ENCODE results near the gene RIGI.

Gene RIGI

DNA sequence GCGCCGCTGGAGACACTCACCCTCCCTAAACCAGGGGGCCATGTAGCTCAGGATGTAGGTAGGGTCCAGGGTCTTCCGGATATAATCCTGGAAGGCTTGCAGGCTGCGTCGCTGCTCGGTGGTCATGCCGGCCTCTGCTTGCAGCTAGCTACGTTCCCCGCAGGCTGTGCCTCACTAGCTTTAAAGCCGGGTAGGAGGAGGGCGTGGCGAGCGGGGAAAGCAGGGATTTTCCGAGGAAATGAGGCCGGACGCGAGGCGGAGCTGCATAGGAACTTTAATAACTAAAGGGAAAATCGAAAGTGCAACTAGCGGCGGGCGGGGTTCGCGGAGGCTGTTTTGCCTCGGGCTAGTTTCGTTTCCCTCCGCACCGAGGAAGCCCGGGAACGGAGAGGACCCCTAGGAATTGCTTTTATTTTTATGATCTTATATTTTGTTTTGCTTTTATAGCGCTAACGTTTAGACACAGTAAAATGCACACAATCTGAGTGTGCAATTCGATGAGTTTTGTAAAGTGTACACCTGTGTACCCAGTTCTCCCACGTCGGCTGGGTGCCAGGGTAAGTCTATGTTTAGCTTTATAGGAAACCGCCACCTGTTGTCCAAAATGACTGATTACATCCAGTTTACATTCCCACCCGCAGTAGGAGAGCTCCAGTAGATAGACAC lies at the start of gene RIGI:
RIGI (minus strand) TSS at position 156 of the 666 bp plus-strand sequence; CDS start at position 126, 30 bp downstream.
- H3K4me1 ChIP-seq (ENCODE audit: control insufficient read depth in 1 of 2, insufficient read depth in 2 of 2, low read length in 2 of 2), result peaks cover 0 to 8% of the 10 kb centered on the region in 2 donors

DNA sequence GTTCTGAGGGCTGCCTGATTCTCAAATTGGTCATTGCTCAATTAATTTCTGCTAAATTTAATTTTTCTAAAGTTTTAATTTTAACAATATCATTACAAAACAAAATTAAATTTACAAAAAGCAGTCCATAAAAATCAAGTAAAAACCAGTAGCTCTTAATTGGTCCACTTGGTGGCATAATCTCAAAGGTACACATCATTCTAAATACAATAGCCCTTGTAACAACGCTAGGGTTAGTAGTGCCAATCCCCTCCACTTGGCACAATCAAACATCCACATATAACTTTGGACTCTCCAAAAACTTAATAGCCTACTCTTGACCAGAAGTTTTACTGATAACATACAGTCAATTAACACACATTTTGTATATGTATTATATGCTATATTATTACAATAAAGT lies 48.9 kb upstream of the RIGI start:
- no peaks in the 10 kb centered on the region for H3K9me3 ChIP-seq (ENCODE audit: control insufficient read depth in 1 of 2, low read length in 2 of 2)
- peaks cover 7 to 22% of the 10 kb centered on the region in 2 donors for H3K4me1 ChIP-seq (ENCODE audit: control insufficient read depth in 1 of 2, insufficient read depth in 2 of 2, low read length in 2 of 2)
- H3K27me3 ChIP-seq (ENCODE audit: low read depth, low read length), result no peaks in the 10 kb centered on the region
- H3K4me3 ChIP-seq (ENCODE audit: low read depth in 1 of 2, low read length in 2 of 2), result no peak overlapping the region
- H3K36me3 ChIP-seq (ENCODE audit: control insufficient read depth in 1 of 2, insufficient read depth in 2 of 2, low read length in 2 of 2), result no peaks in the 10 kb centered on the region
- no peak overlapping the region for H3K27ac ChIP-seq (ENCODE audit: low read length)

More for the DNA sequence above, at the start of gene RIGI:
- H3K9me3 ChIP-seq (ENCODE audit: control insufficient read depth in 1 of 2, low read length in 2 of 2), result no peaks in the 10 kb centered on the region
- H3K27me3 ChIP-seq (ENCODE audit: low read depth, low read length), result no peaks in the 10 kb centered on the region
- H3K36me3 ChIP-seq (ENCODE audit: control insufficient read depth in 1 of 2, insufficient read depth in 2 of 2, low read length in 2 of 2), result no peaks in the 10 kb centered on the region
- peak within 1 kb of the TSS; percentile 92 for H3K27ac ChIP-seq (ENCODE audit: low read length)
- H3K4me3 ChIP-seq (ENCODE audit: low read depth in 1 of 2, low read length in 2 of 2), result peak within 1 kb of the TSS; percentile 73 to 95

DNA sequence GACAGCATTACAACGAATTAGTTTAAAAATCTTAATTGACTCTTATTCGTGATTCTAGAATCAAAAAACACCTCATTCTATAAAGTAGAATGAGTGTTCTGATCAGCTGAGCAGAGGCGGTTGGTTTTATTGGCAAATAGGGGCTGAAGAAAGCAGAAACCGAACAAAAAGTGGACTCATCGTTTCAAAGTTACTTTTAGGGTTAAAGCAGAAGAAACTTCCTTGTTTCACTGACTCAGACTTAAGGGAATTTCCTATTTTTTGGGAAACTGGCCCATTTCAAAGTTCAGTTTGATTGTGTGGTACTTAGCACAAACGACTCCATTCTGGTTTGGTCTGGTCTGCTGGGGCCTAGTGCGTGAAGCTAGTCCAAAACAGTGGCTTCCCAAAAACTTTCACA lies 47.8 kb upstream of the RIGI start:
- H3K4me1 ChIP-seq (ENCODE audit: control insufficient read depth in 1 of 2, insufficient read depth in 2 of 2, low read length in 2 of 2), result peaks cover 7 to 22% of the 10 kb centered on the region in 2 donors
- peak overlapping the region; percentile 97 to 99 for H3K4me3 ChIP-seq (ENCODE audit: low read depth in 1 of 2, low read length in 2 of 2)
- H3K9me3 ChIP-seq (ENCODE audit: control insufficient read depth in 1 of 2, low read length in 2 of 2), result no peaks in the 10 kb centered on the region
- H3K27me3 ChIP-seq (ENCODE audit: low read depth, low read length), result no peaks in the 10 kb centered on the region
- peak overlapping the region; percentile 91 for H3K27ac ChIP-seq (ENCODE audit: low read length)
- no peaks in the 10 kb centered on the region for H3K36me3 ChIP-seq (ENCODE audit: control insufficient read depth in 1 of 2, insufficient read depth in 2 of 2, low read length in 2 of 2)

DNA sequence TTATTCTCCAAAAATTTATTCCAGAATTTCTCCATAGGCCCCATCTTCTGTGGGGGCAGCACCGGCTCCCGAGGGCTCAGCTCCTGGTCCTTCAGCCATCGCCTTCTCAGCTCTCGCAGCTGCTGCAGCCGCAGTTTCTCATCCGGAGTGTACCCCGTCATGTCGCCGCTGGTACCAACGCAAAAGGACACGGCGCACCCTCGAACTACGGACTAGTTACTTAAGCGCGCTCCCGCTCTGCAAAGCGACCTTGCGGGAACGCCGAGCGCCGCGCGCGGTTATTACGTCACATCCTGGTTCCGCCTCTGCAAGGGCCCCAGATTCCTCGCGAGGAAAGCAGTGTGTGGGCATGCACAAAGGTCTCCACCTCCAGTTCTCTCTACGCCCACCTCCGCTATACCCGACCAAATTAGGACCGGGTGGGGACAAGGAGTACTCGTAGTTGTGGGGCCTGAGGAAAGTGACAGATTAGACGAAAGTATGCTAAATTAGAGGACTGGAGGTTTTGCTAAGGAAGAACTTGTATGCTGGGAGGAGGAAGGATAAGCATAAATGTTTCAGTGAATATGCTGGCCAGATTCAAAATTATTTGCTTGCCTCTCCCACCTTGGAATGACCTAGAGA lies 47.0 kb upstream of the RIGI start, which contains the start of gene NDUFB6:
NDUFB6 (minus strand) TSS at position 260 of the 624 bp plus-strand sequence; CDS start at position 161, 99 bp downstream.
- Histone ChIP-seq H3K36me3 (ENCODE audit: control insufficient read depth in 1 of 2, insufficient read depth in 2 of 2, low read length in 2 of 2) (peaks cover 0 to 3% of the 10 kb centered on the region in 2 donors), H3K4me1 (ENCODE audit: control insufficient read depth in 1 of 2, insufficient read depth in 2 of 2, low read length in 2 of 2) (peaks cover 7 to 22% of the 10 kb centered on the region in 2 donors), H3K4me3 (ENCODE audit: low read depth in 1 of 2, low read length in 2 of 2) (peak within 1 kb of the TSS; percentile 97 to 99), H3K27me3 (ENCODE audit: low read depth, low read length) (no peaks in the 10 kb centered on the region), H3K9me3 (ENCODE audit: control insufficient read depth in 1 of 2, low read length in 2 of 2) (no peaks in the 10 kb centered on the region), H3K27ac (ENCODE audit: low read length) (peak within 1 kb of the TSS; percentile 91)

DNA sequence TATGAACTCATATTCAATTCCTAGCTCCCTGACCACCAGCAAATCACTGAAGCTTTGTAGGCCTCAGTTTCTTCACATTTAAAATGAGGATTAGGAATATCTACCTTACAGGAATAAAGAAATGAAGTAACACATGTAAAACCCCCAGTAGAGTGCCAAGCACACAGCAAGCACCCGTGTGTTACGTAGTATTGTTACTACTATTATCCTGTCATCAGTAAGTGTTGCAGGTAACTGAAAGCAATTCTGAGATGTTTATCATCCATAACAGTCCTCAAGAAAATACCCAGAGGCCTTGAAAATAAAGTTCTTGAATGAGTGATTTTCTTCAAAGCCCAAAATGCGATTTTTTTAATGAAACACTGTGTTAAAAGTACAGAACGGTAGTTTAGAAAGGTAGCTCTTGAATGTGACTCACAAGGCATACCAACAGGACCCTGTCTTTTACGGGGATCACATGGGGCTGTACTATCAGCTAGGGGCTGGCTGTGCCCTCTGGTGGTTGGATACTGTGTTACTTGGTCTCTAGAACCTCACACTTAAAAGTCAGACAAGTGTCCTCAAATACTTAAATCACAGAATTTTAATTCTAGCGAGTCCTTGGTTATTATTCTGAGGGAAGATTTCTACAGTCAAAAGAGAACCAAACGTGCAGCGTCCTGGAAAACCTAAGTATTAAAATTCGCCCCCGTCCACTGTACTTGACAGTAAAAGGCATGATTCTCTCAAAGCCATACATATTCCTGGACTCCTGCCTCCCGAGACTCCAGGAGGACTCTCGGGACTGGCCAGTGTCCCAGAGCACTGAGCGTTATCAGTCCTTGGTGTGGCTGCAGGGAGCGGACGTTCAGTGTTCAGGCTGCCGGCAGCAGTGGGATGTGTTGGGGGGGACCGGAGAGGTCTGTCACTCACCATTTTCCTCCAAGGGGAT lies 46.2 kb upstream of the RIGI start:
- Histone ChIP-seq H3K4me3 (ENCODE audit: low read depth in 1 of 2, low read length in 2 of 2) (peak overlapping the region; percentile 97 to 99), H3K4me1 (ENCODE audit: control insufficient read depth in 1 of 2, insufficient read depth in 2 of 2, low read length in 2 of 2) (peaks cover 7 to 22% of the 10 kb centered on the region in 2 donors), H3K36me3 (ENCODE audit: control insufficient read depth in 1 of 2, insufficient read depth in 2 of 2, low read length in 2 of 2) (peaks cover 0 to 11% of the 10 kb centered on the region in 2 donors), H3K27ac (ENCODE audit: low read length) (peak overlapping the region; percentile 91), H3K9me3 (ENCODE audit: control insufficient read depth in 1 of 2, low read length in 2 of 2) (no peaks in the 10 kb centered on the region), H3K27me3 (ENCODE audit: low read depth, low read length) (no peaks in the 10 kb centered on the region)

DNA sequence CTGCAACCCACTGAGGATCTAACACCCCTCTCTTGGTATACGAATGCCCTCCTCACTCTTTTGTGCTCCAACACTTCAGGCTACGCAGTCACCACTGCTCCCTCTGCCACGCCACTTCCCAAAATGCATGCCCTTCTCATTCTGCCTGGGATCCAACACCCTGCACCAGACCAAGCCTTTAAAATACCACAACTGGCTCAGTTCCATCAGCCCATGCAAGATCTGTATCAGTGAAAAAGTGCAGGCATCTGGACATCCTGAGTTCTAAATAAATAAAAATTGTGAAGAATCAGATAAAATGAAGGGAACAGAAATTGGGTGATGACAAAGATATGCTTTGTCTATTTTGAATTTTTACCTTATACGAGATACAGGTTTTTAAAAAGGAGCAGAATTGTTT lies 44.3 kb upstream of the RIGI start:
- no peak overlapping the region for H3K27ac ChIP-seq (ENCODE audit: low read length)
- H3K36me3 ChIP-seq (ENCODE audit: control insufficient read depth in 1 of 2, insufficient read depth in 2 of 2, low read length in 2 of 2), result peaks cover 8 to 31% of the 10 kb centered on the region in 2 donors
- no peaks in the 10 kb centered on the region for H3K27me3 ChIP-seq (ENCODE audit: low read depth, low read length)
- H3K4me3 ChIP-seq (ENCODE audit: low read depth in 1 of 2, low read length in 2 of 2), result no peak overlapping the region
- peaks cover 7 to 22% of the 10 kb centered on the region in 2 donors for H3K4me1 ChIP-seq (ENCODE audit: control insufficient read depth in 1 of 2, insufficient read depth in 2 of 2, low read length in 2 of 2)
- no peaks in the 10 kb centered on the region for H3K9me3 ChIP-seq (ENCODE audit: control insufficient read depth in 1 of 2, low read length in 2 of 2)

DNA sequence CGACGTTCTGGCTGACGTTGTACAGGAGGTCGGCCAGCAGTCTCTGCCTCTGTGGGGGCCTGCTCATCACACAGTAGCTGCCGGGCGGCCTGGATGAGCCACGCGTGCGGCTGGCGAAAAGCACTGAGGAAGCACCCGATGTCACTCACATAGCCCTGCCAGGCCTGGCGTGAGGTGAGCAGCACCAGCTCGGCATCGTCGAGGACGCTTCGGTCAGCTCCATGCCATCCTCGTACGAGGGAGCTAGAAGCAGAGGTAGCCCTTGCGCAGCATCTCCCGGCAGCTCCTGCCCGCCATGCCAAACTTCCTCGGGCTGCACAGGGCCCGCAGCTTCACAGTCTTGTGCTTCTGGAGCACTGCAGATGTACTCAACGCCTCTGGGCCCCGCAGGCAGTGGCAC lies 40.8 kb upstream of the RIGI start:
- H3K4me3 ChIP-seq (ENCODE audit: low read depth in 1 of 2, low read length in 2 of 2), result no peak overlapping the region
- no peaks in the 10 kb centered on the region for H3K9me3 ChIP-seq (ENCODE audit: control insufficient read depth in 1 of 2, low read length in 2 of 2)
- H3K36me3 ChIP-seq (ENCODE audit: control insufficient read depth in 1 of 2, insufficient read depth in 2 of 2, low read length in 2 of 2), result peaks cover 12 to 35% of the 10 kb centered on the region in 2 donors
- no peak overlapping the region for H3K27ac ChIP-seq (ENCODE audit: low read length)
- no peaks in the 10 kb centered on the region for H3K27me3 ChIP-seq (ENCODE audit: low read depth, low read length)
- peaks cover 1 to 10% of the 10 kb centered on the region in 2 donors for H3K4me1 ChIP-seq (ENCODE audit: control insufficient read depth in 1 of 2, insufficient read depth in 2 of 2, low read length in 2 of 2)

DNA sequence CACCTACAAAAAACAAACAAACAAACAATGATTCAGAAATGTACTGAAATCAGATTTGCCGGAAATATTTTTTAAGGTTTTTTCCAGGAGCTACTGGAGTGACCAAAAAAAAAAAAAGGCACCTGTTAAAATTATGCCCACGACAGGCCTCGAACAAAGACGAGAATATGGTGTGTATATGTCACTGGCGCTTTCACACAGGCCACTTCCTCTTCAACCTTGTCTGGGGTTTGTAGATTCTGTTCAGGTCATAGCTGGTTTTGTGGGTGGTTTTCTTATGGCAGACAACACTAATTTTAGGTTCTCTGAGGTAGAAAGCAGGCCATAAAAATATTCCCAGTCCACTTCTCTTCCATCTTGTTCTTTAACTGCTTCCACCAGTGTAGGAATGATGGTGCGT lies 40.0 kb upstream of the RIGI start:
- H3K9me3 ChIP-seq (ENCODE audit: control insufficient read depth in 1 of 2, low read length in 2 of 2), result no peaks in the 10 kb centered on the region
- H3K27me3 ChIP-seq (ENCODE audit: low read depth, low read length), result no peaks in the 10 kb centered on the region
- no peak overlapping the region for H3K27ac ChIP-seq (ENCODE audit: low read length)
- peaks cover 12 to 35% of the 10 kb centered on the region in 2 donors for H3K36me3 ChIP-seq (ENCODE audit: control insufficient read depth in 1 of 2, insufficient read depth in 2 of 2, low read length in 2 of 2)
- H3K4me1 ChIP-seq (ENCODE audit: control insufficient read depth in 1 of 2, insufficient read depth in 2 of 2, low read length in 2 of 2), result peaks cover 0 to 2% of the 10 kb centered on the region in 2 donors
- H3K4me3 ChIP-seq (ENCODE audit: low read depth in 1 of 2, low read length in 2 of 2), result no peak overlapping the region

DNA sequence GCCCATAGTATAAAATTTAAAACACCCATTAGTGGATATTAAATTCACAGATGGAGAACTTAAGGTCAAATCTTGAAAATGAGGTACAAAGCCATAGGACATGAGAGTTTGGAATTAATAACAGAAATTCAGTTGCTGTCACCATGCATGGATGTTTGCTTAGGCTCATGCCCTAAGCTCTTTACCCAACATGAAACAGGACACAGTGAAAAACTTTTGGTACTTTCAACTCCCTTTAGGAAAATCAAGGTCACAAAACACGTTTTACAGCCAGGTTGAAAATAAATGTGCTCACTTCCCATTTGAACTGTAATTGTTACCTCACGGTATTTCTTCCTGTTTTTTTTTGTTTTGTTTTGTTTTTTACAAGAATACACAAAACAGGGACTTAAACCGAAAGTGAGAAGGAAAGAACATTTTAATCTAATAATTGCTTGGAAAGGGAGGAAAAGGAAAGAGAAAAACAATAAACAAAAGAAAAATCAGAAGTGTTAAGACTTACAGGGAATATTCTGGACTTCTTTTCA lies 32.5 kb upstream of the RIGI start:
- H3K36me3 ChIP-seq (ENCODE audit: control insufficient read depth in 1 of 2, insufficient read depth in 2 of 2, low read length in 2 of 2), result peaks cover 0 to 4% of the 10 kb centered on the region in 2 donors
- no peaks in the 10 kb centered on the region for H3K27me3 ChIP-seq (ENCODE audit: low read depth, low read length)
- no peak overlapping the region for H3K27ac ChIP-seq (ENCODE audit: low read length)

DNA sequence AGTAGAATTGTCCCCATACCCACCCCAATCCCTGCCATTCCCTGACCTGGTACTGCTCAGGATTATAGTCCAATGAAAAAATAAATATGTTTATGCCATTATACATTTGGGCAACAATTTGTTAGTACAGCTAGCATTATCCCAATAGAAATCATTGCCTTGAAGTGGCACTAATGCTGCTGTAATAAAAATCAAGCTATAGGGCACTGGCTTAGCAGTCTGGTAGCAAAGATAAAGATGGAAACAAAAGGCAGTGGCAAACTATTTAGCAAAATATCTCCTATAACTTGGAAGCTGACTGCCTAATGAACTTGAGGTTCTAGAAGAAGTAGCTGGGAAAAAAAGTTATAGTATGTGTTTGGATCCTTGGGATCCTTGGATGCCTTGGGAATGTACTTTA lies 28.6 kb upstream of the RIGI start:
- no peaks in the 10 kb centered on the region for H3K27me3 ChIP-seq (ENCODE audit: low read depth, low read length)
- H3K4me3 ChIP-seq (ENCODE audit: low read depth in 1 of 2, low read length in 2 of 2), result no peak overlapping the region
- peaks cover 0 to 4% of the 10 kb centered on the region in 2 donors for H3K36me3 ChIP-seq (ENCODE audit: control insufficient read depth in 1 of 2, insufficient read depth in 2 of 2, low read length in 2 of 2)
- no peaks in the 10 kb centered on the region for H3K9me3 ChIP-seq (ENCODE audit: control insufficient read depth in 1 of 2, low read length in 2 of 2)
- peaks cover 0 to 13% of the 10 kb centered on the region in 2 donors for H3K4me1 ChIP-seq (ENCODE audit: control insufficient read depth in 1 of 2, insufficient read depth in 2 of 2, low read length in 2 of 2)
- H3K27ac ChIP-seq (ENCODE audit: low read length), result no peak overlapping the region

More for the DNA sequence above, 32.5 kb upstream of the RIGI start:
- H3K9me3 ChIP-seq (ENCODE audit: control insufficient read depth in 1 of 2, low read length in 2 of 2), result no peaks in the 10 kb centered on the region
- no peak overlapping the region for H3K4me3 ChIP-seq (ENCODE audit: low read depth in 1 of 2, low read length in 2 of 2)
- no peaks in the 10 kb centered on the region for H3K4me1 ChIP-seq (ENCODE audit: control insufficient read depth in 1 of 2, insufficient read depth in 2 of 2, low read length in 2 of 2)

DNA sequence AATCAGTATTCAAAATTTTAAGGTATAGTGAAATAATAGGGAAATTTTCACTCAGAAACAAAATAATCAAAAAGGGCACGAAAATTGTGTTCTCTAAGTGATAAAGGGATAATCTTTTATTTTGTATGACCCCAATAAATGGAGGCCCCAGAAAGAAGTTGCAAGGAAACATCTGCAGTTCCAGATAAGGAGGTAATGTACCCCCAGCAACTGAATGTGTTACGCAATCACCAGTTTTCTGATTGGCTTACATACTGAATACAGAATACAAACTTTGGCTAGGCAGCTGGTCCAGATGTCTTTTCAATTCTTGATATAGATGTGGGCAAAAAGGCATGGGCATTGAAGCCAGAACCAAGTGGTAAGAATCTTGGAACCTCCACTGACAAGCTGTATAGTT lies 28.1 kb upstream of the RIGI start:
- Histone ChIP-seq H3K9me3 (ENCODE audit: control insufficient read depth in 1 of 2, low read length in 2 of 2) (no peaks in the 10 kb centered on the region), H3K36me3 (ENCODE audit: control insufficient read depth in 1 of 2, insufficient read depth in 2 of 2, low read length in 2 of 2) (peaks cover 0 to 4% of the 10 kb centered on the region in 2 donors), H3K4me3 (ENCODE audit: low read depth in 1 of 2, low read length in 2 of 2) (no peak overlapping the region), H3K27ac (ENCODE audit: low read length) (no peak overlapping the region), H3K27me3 (ENCODE audit: low read depth, low read length) (no peaks in the 10 kb centered on the region), H3K4me1 (ENCODE audit: control insufficient read depth in 1 of 2, insufficient read depth in 2 of 2, low read length in 2 of 2) (peaks cover 0 to 17% of the 10 kb centered on the region in 2 donors)

Data from muscle layer of duodenum (tissue), 2 donors.